NCI-H446 (cell line): Measurements from ENCODE around the gene SWAP70.
"Not testable (repeated sequence)": the region's sequence is repeated elsewhere in the genome, so short reads cannot be mapped to it uniquely, and the experiment has no call there.

ENCODE experiments used
- DNase-seq, 2 experiments: peaks; one replicate each; lab custom pipeline; 2025; lab: John Stamatoyannopoulos, UW

Gene SWAP70

DNA sequence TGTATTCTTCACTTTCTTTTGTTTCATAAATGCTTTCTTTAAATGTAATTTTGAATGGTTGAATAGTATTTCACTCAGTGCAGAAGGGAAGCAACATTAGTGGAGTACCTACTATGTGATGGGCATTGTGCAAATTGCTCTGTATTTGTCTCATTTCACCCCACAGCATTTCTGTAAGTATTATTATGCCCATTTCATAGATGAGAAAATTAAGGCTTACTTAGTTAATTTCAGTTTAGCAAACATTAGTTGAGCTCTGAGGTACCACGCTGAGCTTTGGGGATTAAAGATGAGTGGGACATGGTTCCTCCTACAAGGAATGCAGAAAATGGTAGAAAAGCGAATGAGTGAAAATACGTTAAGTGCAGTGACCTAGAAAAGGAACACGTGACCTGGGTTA lies 58.1 kb downstream of the SWAP70 start:
- no peak for DNase-seq

DNA sequence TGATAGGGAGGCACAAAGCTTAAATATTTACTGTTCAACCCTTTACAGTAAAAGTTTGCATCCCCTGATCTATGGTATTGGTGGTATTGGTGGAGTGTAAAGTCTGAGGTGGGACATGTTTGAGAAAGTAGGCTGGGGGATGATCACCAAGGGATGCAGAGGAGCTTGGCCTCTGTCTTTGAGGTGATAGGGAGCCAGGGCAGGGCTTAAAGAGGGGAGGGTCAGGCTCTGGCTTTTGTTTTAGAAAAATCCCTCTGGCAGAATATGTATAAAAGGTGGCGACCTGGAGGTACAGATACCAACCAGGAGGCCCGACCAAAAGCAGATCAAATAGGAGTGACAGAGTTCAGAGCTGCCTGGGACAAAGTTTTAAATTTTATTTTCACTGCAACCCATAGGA lies 59.0 kb downstream of the SWAP70 start:
- no peak for DNase-seq

DNA sequence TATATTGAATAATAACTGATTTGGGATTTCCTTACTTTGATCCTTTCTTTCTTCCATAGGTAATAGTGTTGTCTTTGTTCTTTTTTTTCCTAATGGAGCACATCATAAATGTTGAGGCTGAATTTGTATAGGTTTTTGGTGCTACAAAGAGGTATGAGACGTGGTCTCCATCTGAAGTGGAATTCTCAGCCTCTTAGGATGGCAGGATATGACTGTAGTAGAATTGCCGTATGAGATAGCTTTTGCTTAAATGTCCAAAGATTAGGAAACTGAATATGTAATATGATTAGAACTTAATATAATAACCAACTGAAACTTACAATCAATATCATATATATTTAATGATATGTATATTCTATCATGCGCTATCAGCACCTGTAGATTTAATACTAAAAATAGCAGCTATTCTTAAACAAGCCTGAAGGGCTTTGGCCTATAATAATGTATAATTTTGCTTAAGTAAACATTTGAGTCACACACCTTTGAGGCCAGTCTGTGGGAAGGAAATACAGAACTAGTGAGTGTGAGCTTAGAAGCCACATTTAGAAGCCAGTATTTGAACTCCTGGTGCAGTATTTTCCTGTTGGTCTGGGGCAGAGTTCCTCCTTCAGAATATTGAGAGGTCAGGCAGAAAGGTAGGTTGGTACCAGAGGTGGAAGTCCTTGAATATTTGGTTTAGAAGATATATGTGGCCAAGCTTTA lies 62.6 kb downstream of the SWAP70 start:
- no peak for DNase-seq

DNA sequence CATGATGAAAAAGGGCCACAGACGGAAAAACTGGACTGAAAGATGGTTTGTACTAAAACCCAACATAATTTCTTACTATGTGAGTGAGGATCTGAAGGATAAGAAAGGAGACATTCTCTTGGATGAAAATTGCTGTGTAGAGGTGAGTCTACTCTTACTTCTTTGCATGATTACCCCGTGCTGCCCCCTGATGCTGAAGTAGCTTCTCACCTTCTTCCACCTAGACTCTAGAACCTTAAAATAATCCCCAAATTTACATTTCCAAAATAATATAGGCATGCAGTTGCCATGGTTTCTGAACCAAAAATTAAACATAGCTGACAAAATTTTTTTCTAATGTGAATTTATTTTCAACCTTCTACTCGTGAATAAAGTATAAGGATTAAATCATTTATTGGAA lies 64.2 kb downstream of the SWAP70 start:
- DNase-seq = no peak

DNA sequence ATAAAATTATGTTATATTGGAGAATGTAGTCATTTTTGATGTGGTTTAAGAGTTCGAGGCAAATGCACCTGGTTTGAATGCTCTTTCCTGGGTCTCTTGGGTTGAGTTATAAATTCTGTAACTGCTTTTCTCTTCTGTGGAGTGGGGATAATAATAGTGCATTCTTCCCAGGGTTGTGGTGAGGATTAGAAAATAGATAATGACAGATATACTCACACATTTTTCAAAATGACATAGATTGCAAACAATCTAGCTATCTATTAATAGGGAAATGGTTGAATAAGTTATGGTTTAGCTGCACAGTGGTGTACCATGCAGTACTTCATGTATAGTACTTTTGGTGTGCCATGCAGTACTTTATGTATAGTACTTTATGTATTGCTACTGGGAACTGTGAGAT lies 67.4 kb downstream of the SWAP70 start:
- DNase-seq = no peak

DNA sequence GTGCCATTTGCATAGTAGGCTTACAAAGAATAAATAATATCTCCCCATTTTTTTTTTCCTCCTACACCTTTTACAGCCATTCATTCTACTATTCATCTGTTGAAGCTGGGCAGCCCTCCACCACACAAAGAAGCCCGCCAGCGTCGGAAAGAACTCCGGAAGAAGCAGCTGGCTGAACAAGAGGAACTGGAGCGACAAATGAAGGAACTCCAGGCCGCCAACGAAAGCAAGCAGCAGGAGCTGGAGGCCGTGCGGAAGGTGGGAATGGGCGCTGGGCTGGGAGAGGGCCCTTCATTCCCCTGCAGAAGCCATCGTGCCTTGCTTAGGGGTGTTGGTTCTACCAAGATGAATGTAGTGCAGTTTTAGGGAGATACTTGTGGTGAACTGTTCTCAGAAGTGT lies 68.6 kb downstream of the SWAP70 start:
- no peak for DNase-seq

DNA sequence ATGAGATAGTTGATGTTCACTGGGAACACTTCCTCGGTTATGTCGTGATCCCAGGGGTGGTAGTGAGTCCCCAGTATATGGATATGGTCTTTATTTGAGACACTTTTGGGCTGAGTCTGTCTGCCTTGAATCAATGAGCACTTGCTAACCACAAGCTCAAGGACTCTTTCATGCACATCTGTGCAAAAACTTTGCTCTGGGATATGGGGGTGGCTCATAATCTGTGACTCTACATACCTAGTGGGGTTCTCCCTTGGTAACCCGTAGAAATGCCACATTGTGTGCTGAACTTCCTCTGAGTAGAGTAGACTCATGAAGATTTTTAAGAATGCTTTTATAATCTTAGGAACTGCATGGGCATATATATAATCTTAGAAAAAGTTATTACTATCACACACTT lies 69.3 kb downstream of the SWAP70 start:
- no peak for DNase-seq

DNA sequence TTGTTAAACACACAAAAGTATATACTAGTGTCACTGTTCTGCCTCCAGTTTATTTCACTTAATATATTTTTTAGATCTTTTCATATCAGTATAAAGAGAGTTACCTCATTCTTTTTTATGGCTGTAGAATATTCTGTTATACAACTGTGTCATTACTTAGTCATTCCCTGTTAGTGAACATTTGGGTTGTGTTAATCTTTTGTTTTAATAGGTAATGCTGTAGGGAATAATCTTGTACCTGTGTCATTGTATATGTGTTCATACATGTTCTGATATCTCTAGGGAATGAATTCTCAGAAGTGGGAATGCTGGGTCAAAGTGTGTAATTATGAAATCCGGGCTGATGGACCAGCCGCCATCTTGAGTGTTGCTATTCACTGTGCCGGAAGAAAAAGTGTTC lies 71.4 kb downstream of the SWAP70 start:
- DNase-seq = no peak

DNA sequence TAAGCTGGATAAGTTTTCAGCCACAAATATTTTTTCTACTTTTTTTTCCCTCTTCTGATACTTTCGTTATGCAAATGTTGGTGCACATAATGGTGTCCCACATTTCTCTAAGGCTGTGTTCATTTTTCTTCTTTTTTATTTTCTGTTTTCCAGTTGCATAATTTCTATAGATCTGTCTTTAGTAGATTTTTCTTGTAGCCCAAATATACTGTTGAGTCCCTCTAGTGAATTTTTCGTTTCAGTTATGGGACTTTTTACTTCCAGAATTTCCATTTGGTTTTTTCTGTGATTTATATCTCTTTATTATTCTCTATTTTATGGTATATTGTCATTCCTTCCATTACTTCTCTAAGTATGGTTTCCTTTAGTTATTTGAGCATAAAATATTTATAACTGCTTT lies 72.0 kb downstream of the SWAP70 start:
- no peak for DNase-seq

DNA sequence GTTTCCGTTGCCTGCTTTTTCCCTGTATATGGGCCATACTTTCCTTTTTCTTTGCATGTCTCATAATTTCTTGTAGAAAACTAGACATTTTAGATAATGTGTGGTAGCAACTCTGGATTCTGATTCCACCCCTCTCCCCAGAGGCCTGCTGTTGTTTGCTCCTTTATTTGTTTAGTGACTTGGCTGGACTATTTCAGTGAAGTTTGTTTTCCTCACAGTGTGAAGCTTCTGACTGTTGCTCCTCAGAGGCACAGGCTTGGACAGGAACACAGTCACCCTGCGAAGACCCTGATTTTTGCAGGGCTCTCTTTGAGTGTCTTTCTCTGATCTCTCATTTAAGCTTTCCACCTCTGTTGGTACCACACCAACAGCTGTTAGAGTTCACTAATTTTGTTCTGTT lies 72.5 kb downstream of the SWAP70 start:
- no peak for DNase-seq

DNA sequence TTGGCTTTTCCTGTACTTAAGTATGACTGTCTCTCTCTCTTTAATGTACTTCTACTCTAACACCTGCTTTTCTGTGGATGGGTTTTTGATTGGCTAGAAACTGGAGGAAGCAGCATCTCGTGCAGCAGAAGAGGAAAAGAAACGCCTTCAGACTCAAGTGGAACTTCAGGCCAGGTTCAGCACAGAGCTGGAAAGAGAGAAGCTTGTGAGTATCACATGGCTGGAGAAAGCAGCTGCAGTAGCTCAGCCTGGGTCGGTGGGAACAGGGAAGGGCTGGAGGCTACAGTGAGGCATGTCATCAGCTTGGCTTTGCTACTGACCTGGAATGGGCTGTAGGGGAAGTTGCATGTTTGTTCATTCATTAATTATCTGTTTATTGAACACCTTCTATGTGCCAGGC lies 74.2 kb downstream of the SWAP70 start:
- DNase-seq = no peak

DNA sequence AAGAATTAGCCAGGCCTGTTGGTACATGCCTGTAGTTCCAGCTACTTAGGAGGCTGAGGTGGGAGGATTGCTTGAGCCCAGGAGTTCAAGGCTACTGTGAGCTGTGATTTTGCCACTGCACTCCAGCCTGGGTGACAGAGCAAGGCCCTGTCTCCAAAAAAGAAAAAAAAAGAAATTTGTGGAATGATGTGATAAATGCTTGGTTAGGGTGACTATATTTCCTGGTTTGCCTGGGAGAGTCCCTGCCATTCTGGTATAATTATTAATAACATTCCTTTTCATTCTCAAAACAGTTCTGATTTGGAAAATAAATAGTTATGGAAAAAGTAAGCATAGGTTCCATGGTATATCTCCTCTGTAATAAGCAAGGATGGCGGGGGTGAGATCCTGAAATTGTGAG lies 74.8 kb downstream of the SWAP70 start:
- no peak for DNase-seq

DNA sequence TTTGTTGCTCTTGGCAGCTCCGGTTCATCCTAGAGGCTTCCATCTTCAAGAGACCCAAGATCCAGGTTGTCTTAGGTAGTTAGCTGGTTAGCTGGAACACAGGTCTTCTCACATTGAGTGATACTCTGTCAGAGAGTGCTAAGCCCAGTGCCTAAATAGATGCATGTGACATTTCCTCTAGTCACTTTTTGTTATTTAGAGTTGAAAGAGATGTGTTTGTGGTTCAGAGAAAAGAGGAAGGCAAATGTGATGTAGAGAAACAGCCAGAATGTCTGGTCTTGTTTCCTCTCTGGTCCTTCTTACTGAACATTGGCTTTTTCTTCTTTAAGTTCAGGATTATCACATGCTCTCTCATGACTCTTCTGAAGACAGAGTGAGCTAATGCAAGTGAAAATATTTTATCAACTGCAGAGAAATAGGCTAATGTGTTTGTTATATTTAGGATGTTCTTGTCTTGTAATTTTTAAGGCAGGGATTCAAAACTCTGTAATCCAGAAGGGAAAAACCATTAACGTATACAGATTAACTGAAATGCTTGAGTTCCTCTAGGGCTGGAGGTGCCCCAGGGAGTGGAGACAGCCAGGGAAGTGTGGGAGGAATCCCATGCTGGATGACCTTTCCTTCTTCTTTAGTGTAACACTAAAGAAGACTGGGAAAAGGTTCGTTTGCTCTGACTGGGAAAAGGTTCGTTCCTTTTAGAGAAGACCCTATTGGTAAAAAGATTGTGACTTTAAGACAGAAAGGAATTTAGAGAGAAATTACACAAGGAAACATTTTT lies 75.4 kb downstream of the SWAP70 start:
- no peak for DNase-seq

DNA sequence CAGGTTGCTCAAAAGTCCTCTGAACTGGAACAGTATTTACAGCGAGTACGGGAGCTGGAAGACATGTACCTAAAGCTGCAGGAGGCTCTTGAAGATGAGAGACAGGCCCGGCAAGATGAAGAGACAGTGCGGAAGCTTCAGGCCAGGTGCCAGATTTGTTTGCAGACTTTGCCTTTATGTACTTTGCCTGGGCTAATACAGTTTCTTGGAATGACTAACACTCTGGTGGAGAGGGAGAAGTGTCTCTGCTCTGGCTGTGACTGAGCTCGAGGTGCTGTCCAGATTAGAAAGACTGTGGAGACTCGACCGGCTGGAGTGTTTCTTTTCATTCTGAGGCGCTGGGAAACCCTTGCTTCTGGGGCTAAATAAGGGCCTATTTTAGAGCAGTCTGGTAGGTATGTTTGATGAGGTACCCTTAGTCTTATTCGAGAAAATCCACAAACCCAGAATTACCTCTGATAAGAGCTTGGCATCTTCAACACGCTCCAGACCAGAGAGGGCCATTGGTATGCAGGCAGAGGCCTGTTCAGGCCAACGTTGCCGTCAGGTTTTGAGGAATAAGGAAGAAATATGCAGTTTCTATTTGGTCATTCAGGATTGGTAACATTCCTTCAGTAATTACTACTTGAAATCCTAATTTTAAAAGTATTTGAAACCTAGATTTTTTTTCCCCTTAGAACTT lies 76.5 kb downstream of the SWAP70 start:
- peak in 1 of 2 experiments; percentile 21 for DNase-seq

DNA sequence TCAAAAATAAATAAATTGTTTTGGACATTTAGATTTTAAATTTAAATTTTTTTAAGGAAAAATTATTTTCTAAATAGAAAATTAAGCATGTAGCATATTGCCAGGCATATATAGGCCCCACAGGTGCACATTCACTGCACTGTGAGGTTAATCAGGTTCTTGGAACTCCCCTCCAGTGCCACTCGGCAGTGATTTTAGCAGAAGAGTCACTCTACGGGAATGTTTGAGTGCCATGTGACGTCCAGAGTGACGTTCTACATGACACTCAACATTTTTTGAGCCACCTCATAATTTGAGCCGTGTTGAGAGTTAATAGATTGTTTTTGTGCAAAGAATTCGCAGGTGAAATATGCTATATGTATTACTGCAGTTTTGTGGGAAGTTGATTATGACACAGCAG lies 77.4 kb downstream of the SWAP70 start:
- DNase-seq = no peak

DNA sequence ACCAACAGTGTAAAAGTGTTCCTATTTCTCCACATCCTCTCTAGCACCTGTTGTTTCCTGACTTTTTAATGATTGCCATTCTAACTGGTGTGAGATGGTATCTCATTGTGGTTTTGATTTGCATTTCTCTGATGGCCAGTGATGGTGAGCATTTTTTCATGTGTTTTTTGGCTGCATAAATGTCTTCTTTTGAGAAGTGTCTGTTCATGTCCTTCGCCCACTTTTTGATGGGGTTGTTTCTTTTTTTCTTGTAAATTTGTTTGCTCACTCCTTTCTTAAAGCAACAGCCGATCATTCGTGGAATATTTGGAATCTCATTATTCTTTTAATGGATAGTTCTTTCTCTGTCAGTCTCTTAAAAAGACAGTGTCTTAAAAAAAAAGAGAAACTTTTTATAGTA lies 79.6 kb downstream of the SWAP70 start:
- not testable (repeated sequence) for DNase-seq

DNA sequence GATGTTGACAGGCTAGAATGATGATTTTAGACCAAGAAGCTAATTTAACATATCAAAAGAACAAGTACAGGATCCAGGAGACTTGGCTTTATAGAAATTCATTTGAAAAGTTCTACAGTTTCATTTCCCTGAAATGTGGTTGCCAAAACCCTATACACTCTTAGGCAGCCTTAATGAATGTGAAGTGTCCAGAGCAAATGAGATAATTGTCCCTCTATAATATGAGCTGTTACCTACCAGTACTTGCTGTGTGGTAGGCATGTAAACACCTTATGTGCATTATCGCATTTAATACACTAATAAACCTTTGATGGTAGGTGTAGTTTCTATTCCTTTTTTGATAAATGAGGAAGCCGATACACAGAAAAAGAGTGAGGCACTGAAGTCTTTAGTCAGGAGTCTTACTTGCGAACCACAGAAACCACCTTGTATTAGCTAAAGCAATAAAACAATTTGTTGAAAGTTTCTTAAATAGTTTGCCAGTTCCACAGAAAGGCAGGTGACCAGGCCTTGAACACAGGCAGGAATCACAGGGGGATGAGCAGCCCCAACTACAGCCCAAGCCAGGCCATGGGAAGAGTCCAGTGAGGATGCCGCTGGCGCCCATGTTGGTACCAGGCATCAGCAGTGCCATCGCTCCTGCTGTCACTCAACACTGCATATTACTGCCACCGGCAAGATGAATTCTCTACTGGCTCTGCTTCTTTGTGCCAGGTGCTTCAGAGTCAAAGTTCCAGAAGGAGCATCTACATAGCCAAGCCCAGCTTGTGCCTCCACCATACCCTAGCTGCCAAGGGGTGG lies 81.7 kb downstream of the SWAP70 start:
- no peak for DNase-seq

DNA sequence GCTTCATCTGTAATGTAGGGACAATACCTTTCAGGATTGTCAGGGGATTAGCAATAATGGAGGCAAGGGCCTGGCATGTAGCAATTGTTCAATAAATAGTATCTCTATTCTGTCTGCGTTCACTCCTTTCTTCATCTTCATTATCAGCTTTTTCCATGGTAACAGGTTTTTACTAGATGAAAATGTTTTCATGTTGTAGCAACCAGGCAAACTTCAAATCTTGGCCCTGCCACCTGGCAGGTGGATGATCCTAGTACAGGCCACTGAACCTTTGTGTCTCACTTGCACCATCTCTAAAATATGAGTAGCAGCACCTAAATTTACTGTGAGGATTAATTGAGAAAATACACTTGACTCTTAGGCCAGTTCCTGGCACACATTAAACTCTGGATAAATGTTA lies 83.4 kb downstream of the SWAP70 start:
- no peak for DNase-seq

DNA sequence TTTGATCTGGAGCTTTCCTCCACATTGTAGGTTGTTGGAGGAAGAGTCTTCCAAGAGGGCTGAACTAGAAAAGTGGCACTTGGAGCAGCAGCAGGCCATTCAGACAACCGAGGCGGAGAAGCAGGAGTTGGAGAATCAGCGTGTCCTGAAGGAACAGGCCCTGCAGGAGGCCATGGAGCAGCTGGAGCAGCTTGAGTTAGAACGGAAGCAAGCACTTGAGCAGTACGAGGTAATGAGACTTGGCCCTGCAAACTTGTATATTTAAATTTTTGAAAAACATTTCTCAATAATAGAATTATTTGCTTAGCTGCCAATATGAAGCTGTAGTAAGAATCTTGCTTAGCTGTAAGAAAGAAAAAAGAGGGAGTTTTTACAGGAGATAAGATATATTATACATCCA lies 84.0 kb downstream of the SWAP70 start:
- no peak for DNase-seq

DNA sequence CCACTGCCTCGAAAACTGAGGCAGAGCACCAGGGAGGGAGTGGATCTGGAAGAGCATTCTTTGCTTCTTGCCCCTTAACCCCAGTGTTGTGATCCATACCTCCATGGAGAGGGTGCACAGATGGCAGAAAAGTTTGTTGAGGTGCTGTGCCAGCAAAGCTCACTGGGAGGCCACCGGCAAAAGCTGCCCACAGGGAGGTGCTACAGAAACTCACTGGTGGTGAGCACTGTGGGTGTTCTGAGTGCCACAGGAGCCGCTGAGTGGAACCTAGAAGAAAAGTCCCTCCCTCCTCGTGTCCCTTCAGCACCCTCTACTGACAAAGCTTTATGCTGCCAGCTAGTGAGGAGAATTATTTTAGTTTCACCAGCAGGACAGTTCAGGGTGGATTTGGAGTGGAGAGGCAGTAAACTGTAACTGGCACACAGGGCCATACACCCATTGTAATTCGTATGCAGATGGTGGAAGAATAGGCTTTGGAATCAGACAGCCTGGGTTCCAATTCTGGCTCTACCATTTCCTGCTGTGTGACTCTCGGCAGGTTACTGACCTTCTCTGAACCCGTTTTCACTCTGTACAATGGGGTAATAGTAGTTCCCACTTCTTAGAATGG lies 84.6 kb downstream of the SWAP70 start:
- peak; percentile 48 to 73 for DNase-seq

DNA sequence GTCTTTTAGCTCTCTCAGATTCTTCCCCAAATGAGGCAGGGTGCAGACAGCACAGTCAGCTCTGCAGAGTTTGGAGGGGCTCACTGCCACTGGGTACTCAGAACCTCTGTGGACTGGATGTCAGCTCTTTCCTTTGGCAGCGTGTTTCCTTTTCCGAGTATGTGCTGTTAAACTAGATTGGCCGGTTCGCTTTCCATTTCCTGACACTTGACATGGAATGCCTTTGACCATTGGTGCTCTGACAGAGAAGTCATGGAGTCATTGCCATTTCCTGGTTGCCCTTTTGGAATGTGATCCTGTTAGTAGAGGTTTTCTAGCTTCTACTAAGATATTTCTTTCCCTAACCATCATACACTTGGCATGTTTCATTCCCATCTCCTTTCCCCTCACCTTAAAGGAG lies 86.7 kb downstream of the SWAP70 start:
- DNase-seq = no peak

DNA sequence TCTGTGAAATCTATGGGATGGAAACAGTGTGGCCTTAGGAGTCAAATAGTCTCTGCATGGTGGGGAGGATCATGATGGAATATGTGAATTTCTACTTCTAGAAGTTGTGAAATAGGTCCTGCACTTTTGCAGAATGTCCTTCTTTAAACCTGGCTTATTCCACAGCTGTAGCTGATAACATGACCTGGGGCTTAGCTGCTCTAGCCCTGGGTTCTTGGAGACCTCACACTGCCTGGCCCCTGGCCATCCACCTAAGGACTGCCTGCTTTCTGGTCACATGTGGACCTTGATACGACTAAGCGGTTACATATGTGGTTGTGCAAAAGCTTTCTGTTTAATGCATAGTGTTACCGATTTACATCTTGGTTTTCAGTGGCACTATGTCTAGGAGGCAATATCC lies 88.2 kb downstream of the SWAP70 start:
- no peak for DNase-seq
